GM23338 (cell line): ENCODE data around the gene PKHD1.

Experiments
- CREB1 ChIP-seq: fragments of 250-450 bp; sonication (Bioruptor Pico); IDR thresholded peaks from 2 replicates; pipeline ENCODE4 v1.5.0; 2020; ENCODE audit warnings: low read depth, mild to moderate bottlenecking, moderate library complexity
- CTCF ChIP-seq, 2 experiments: fragments of 200-600 bp in 1 of 2; sonication (generic) in 1 of 2; conservative IDR thresholded peaks; 2 replicates each; pipeline versions ENCODE4 v1.5.1 to v1.6.1; 2016 to 2017; ENCODE audit warnings: antibody characterized with exemption in 2 of 2, low read depth in 2 of 2, mild to moderate bottlenecking in 2 of 2, moderate library complexity in 1 of 2
- EZH2 ChIP-seq: fragments of 200-600 bp; sonication (generic); IDR thresholded peaks from one replicate; pipeline ENCODE4 v1.8.0; 2017; ENCODE audit warnings: antibody characterized with exemption, mild to moderate bottlenecking, low read depth; ENCODE audit not compliant: unreplicated experiment
- EZH2phosphoT487 ChIP-seq: fragments of 200-600 bp; sonication (generic); IDR thresholded peaks from one replicate; pipeline ENCODE4 v1.8.1; 2018; ENCODE audit warnings: antibody characterized with exemption; ENCODE audit not compliant: unreplicated experiment
- NANOG ChIP-seq: IDR thresholded peaks from 2 replicates; pipeline ENCODE4 v1.6.1; 2016; ENCODE audit warnings: antibody characterized with exemption, borderline replicate concordance
- POLR2AphosphoS5 ChIP-seq: IDR thresholded peaks from 2 replicates; pipeline ENCODE4 v1.6.1; 2016; ENCODE audit warnings: antibody characterized with exemption, low read depth
- REST ChIP-seq: IDR thresholded peaks from one replicate; pipeline ENCODE4 v1.6.1; 2018; ENCODE audit warnings: antibody characterized with exemption; ENCODE audit not compliant: unreplicated experiment

GRCh38 chr6:51600514-51600913 lies 486.9 kb downstream of the PKHD1 start:
- no peak for TF ChIP-seq CTCF (conservative IDR thresholded peaks at IDR 0.05; ENCODE audit: low read depth in 2 of 2)
- TF ChIP-seq CREB1 (CRISPR knock-in tag): no peak
- no peak for TF ChIP-seq EZH2
- no peak for TF ChIP-seq POLR2AphosphoS5
- TF ChIP-seq REST: no peak
- TF ChIP-seq EZH2phosphoT487: no peak
- TF ChIP-seq NANOG: no peak
